ENCODE data around the gene BPIFB6.

Gene BPIFB6

GRCh38 chr20:33016581-33017109, 14.8 kb upstream of the BPIFB6 start:
- DNase-seq (ENCODE audit: low read depth, low spot score), result no peak
- in situ Hi-C loops (cut with HindIII; ENCODE audit: low sequenced_read_pairs), result no loop called here
- TF ChIP-seq CTCF (IDR thresholded peaks at IDR 0.05; ENCODE audit: low read depth, low read length), result no peak
- H3K4me3 ChIP-seq (ENCODE audit: low read depth, low read length), result no peak overlapping the region

- in situ Hi-C loops (cut with HindIII; ENCODE audit: low sequenced_read_pairs), result no loop called here
- no peak for TF ChIP-seq CTCF (IDR thresholded peaks at IDR 0.05; ENCODE audit: low read depth, low read length)
These were observed 13.9 kb upstream of the BPIFB6 start for GRCh38 chr20:33017542-33017941.

GRCh38 chr20:33018169-33018931, 13.1 kb upstream of the BPIFB6 start:
- in situ Hi-C loops (cut with HindIII; ENCODE audit: low sequenced_read_pairs), result no loop called here
- no peak for TF ChIP-seq CTCF (IDR thresholded peaks at IDR 0.05; ENCODE audit: low read depth, low read length)
- DNase-seq (ENCODE audit: low read depth, low spot score), result no peak
- no peak overlapping the region for H3K4me3 ChIP-seq (ENCODE audit: low read depth, low read length)

More at GRCh38 chr20:33017542-33017941, 13.9 kb upstream of the BPIFB6 start:
- no peak overlapping the region for H3K4me3 ChIP-seq (ENCODE audit: low read depth, low read length)
- DNase-seq (ENCODE audit: low read depth, low spot score), result no peak

GRCh38 chr20:33019465-33020277, 11.8 kb upstream of the BPIFB6 start:
- no peak for DNase-seq (ENCODE audit: low read depth, low spot score)
- no peak for TF ChIP-seq CTCF (IDR thresholded peaks at IDR 0.05; ENCODE audit: low read depth, low read length)
- in situ Hi-C loops (cut with HindIII; ENCODE audit: low sequenced_read_pairs), result no loop called here
- no peak overlapping the region for H3K4me3 ChIP-seq (ENCODE audit: low read depth, low read length)

- DNase-seq (ENCODE audit: low read depth, low spot score), result no peak
- in situ Hi-C loops (cut with HindIII; ENCODE audit: low sequenced_read_pairs), result no loop called here
- H3K4me3 ChIP-seq (ENCODE audit: low read depth, low read length), result no peak overlapping the region
- no peak for TF ChIP-seq CTCF (IDR thresholded peaks at IDR 0.05; ENCODE audit: low read depth, low read length)
These were observed 10.9 kb upstream of the BPIFB6 start for GRCh38 chr20:33020278-33021161.

GRCh38 chr20:33021879-33022278, 9.6 kb upstream of the BPIFB6 start:
- no peak for DNase-seq (ENCODE audit: low read depth, low spot score)
- no peak for TF ChIP-seq CTCF (IDR thresholded peaks at IDR 0.05; ENCODE audit: low read depth, low read length)
- H3K4me3 ChIP-seq (ENCODE audit: low read depth, low read length), result no peak overlapping the region
- in situ Hi-C loops (cut with HindIII; ENCODE audit: low sequenced_read_pairs), result no loop called here
